Head of caudate nucleus (tissue), 42 donors: ENCODE measurements around the gene TUT1.

Experiments
- DNase-seq, 42 donors: peaks; one replicate each; pipeline versions ENCODE4 v3.0.0 to v3.0.0-alpha.2; 2020 to 2021; ENCODE audit warnings: mixed read lengths in 7 of 42
- intact Hi-C: fragments of 100-400 bp; cut with DNase I; formaldehyde crosslinking; loops from one replicate; pipeline ENCODE4 v1.15.0; 2022

Gene TUT1

GRCh38 chr11:62546929-62547625, 44.2 kb downstream of the TUT1 start:
- intact Hi-C loops: loop anchor here (10.0 kb wide), 1 partner anchor 152 kb away; no protein-coding TSS in a partner anchor
- peak in 4 of 42 donors; percentile 23 to 55 (median 44) for DNase-seq

DNA sequence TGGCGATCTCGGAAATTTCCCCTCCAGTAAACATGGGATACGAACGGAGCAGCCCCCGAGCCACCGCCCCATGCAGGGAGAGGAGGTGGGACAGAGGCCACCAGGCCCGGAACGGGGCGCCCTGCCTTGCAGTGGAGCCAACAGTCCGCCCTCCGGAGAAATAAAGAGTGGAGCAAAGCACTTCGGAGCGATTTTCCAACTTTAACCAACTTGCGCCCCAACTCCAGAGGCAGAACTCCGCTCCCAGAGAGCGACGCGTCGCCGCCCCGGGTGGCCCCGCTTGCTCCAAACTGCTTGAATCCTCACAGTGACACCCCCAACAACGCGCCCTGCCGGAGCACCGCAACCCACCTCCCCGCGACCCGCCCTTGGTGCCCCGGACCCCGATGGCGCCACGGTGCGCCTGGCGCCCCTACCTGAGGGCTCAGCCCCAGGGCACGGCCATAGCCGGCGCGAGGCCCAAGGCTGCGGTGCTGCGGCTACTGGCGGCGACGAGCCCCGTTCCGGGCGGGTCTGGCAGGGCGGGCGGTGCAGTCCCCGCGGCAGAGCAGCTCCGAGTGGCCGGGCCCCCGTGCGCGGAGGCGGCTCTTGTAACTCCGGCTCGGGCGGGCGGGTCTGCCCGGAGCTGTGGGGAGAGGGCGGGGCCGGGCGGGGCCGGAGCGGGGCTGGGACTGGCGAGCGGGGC, 44.9 kb downstream of the TUT1 start, which contains the start of gene AHNAK:
TSS of gene AHNAK (minus strand) at position 563 of the 685 bp plus-strand sequence. CDS start 10,708 bp downstream, outside the sequence.
- intact Hi-C loops: loop anchor here (10.0 kb wide), 1 partner anchor 152 kb away; no protein-coding TSS in a partner anchor
- peak in 18 of 42 donors; percentile 23 to 69 (median 52) for DNase-seq

- intact Hi-C loops: loop anchor here (10.0 kb wide), 1 partner anchor 151 kb away; no protein-coding TSS in a partner anchor
- DNase-seq: peak in 31 of 42 donors; percentile 36 to 80 (median 57)
Observed at GRCh38 chr11:62545437-62546243, 45.7 kb downstream of the TUT1 start.

DNA sequence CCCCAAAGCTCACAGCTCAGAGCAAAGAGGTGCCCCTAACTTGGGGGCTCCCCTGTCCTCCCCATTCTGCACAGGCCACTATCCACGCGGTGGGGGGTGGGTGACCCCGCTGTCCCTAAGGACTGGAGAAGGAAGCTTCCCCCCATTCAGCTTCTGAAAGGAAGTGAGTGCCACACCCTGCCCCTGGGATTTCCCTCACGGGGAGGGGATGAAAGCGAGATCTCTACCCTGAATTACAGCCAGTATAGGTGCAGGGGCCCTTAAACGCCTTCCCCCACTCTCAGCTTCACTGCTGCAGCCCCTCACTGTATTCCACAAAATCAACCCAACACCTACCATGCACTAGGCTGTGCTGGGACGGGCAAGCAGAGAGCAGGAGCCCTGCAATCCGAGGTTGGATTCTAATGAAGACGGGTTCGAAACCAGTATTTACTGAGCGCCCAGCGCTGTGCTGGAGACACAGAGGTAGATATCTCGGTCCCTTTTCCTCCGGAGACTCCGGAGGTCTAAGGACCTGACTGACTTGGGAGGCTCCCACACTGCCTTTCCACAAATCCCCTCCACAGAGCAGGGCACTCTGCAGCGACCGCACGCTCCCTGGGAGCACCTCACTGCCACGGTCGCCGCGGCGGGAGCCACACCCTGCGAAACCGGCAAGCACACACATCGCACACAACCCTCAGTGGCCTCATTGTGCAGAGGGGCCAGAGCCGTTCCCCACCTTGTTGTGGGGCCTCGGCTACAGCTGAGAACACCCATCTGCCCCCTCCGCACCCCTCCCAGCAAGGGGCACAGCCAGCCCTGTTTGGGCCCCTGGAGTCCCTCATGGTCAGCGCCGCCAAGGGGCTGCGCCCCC, 46.5 kb downstream of the TUT1 start:
- DNase-seq: no peak

DNA sequence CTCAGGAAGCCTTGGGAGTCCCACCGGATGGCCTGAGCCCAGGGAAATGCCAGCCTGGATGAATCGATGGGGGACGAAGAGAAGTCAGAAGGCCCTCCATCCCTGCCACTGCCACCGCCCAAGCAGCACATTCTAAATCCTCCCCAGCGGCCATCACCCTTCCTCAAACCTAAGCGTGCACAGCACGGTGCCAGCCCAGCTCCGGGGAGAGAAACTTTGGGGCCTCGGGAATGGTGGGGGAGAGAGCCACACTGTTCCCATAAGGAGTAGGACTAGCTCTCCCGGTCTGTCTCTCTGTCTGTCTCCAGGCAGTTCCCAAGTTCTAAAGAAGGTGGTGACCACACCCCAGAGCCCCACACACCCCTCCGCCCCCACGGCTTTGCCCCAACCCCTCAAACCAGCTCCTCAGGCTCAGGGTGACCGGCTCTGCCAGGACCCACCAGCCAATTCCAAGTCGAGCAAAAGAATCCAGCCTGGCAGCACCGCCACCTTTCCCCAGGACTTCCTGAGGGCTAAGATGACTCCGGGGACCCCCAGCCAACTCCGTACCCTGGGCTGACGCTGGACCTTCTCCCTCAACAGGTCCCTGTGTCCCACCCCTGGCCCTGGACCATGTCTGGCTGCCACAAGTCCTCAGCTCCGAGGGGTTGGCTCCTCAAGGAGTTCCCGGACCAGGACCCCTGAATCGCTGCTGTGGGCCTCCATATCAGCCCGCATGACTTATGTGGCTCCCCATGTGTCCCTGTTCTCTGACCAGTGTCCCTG, 47.5 kb downstream of the TUT1 start:
- intact Hi-C loops: loop anchor here (5.0 to 10.0 kb wide), 3 partner anchors 47 to 149 kb away; no protein-coding TSS in a partner anchor
- DNase-seq: no peak

More for the DNA sequence above, 46.5 kb downstream of the TUT1 start:
- intact Hi-C loops: loop anchor here (5.0 to 10.0 kb wide), 3 partner anchors 48 to 150 kb away; no protein-coding TSS in a partner anchor

- intact Hi-C loops: loop anchor here (5.0 to 10.0 kb wide), 3 partner anchors 46 to 148 kb away; no protein-coding TSS in a partner anchor
- peak in 40 of 42 donors; percentile 33 to 87 (median 68) for DNase-seq
Observed at GRCh38 chr11:62542750-62543567, 48.4 kb downstream of the TUT1 start.

- intact Hi-C loops: loop anchor here (5.0 to 10.0 kb wide), 3 partner anchors 45 to 147 kb away; no protein-coding TSS in a partner anchor
- DNase-seq: no peak
Observed at GRCh38 chr11:62542111-62542745, 49.1 kb downstream of the TUT1 start.

DNA sequence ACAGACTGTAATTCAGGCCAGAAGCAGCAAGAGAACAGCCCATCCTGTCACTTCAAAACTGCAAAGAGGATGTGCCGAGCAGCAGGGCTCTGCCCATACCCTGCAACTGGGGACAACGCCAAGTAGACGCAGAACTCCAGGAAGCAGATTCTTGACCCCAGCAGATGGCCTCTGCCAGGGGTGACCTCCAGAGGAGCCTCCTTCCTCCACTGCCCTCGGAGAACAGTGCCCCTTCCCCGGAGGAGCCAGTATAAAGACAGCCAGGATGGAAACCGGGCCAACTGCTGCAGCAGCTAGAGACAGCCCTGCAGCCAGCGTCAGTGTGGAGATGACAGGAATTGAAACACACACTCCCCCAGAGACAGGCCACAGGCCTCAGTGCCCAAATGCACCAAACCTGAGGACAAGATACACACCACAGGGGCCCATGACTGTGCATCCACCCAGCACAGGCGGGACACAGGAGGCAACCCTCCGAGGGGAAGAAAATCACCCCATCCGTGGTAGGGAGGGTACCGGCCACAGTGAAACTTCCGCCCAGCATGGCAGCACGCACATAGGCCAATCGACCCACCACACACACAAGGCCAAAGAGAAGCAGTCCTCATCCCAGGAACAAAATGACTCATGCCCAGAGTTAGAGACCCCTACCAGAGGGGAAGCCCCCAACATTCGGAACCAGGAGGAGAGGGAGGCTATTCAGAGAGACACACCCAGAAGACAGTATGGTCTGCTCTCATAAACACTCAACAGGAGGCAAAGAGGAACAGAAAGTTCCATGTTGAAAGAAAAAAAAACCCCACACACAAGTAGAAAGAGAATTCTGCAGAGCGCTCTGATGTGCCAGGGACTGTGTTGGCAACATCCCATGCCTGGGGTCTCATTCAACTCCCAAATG, 50.3 kb downstream of the TUT1 start:
- intact Hi-C loops: loop anchor here (5.0 to 10.0 kb wide), 3 partner anchors 44 to 146 kb away; no protein-coding TSS in a partner anchor
- DNase-seq: peak in 4 of 42 donors; percentile 19 to 26 (median 24)

- peak in 3 of 42 donors; percentile 30 to 67 (median 45) for DNase-seq
- intact Hi-C loops: no loop called here
Observed at GRCh38 chr11:62539238-62539925, 51.9 kb downstream of the TUT1 start.

GRCh38 chr11:62538470-62539237, 52.7 kb downstream of the TUT1 start:
- intact Hi-C loops: no loop called here
- DNase-seq: no peak

GRCh38 chr11:62536301-62536957, 54.9 kb downstream of the TUT1 start:
- intact Hi-C loops: no loop called here
- no peak for DNase-seq

GRCh38 chr11:62535802-62536201, 55.5 kb downstream of the TUT1 start:
- intact Hi-C loops: no loop called here

More at GRCh38 chr11:62535802-62536201, 55.5 kb downstream of the TUT1 start:
- DNase-seq: no peak
